HEK293 (cell line): ENCODE results near the gene RFNG.

Experiments used
- TF ChIP-seq, protein P1 (sequence below): fragments of 450-650 bp; formaldehyde crosslinking; IDR thresholded peaks from 2 replicates; pipeline ENCODE4 v1.5.1; 2016; ENCODE audit warnings: missing biosample characterization, missing genetic modification characterization
- TF ChIP-seq, protein P2 (sequence below): fragments of 450-650 bp; formaldehyde crosslinking; IDR thresholded peaks from 2 replicates; pipeline ENCODE4 v1.5.1; 2016; ENCODE audit warnings: missing biosample characterization, missing genetic modification characterization
- TF ChIP-seq, protein P3 (sequence below): fragments of 450-650 bp; formaldehyde crosslinking; IDR thresholded peaks from 2 replicates; pipeline ENCODE4 v1.5.1; 2016; ENCODE audit warnings: missing biosample characterization, missing genetic modification characterization
- TF ChIP-seq, protein P4 (sequence below): fragments of 450-650 bp; formaldehyde crosslinking; IDR thresholded peaks from 2 replicates; pipeline ENCODE4 v1.5.1; 2016; ENCODE audit warnings: missing biosample characterization, missing genetic modification characterization
- TF ChIP-seq, protein P5 (sequence below): fragments of 450-650 bp; formaldehyde crosslinking; IDR thresholded peaks from 2 replicates; pipeline ENCODE4 v1.5.1; 2016; ENCODE audit warnings: missing biosample characterization, missing genetic modification characterization, low read depth

DNA sequence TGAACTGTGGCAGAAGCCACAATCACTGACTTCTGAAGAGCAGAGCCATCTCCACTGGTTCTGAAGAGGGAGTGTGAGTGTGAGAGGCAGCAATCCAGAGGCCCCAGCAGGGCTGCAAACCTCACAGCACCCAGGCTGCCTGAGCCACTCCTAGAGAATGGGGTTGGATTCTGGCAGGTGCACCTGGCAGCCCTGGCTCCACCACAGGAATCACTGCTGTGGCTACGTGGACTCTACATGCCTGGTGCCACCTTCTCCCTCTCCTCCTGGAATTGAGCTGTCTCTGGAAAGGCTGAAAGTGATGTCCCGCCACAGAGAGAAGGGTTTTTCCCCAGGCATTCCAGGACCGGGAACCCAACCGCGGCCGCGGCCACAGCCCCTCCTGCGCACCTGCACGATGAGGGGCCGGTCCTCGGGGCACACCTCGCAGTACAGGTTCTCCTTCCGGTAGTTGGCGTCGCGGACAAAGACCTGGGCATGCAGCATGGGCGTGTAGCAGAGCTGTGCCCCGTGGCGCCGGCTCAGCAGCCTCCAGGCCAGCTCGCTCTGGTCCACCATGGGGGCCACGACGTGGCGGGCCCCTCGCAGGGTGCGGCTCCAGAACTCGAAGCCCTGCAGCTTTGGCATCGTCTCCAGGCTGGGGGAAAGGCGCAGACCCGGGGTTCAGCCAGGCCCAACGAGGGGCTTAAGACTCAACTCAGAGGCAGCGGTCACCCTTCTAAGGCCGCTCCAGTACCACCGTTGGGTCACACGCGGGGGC, 13.0 kb upstream of the RFNG start:
- TF ChIP-seq, protein P1, sequence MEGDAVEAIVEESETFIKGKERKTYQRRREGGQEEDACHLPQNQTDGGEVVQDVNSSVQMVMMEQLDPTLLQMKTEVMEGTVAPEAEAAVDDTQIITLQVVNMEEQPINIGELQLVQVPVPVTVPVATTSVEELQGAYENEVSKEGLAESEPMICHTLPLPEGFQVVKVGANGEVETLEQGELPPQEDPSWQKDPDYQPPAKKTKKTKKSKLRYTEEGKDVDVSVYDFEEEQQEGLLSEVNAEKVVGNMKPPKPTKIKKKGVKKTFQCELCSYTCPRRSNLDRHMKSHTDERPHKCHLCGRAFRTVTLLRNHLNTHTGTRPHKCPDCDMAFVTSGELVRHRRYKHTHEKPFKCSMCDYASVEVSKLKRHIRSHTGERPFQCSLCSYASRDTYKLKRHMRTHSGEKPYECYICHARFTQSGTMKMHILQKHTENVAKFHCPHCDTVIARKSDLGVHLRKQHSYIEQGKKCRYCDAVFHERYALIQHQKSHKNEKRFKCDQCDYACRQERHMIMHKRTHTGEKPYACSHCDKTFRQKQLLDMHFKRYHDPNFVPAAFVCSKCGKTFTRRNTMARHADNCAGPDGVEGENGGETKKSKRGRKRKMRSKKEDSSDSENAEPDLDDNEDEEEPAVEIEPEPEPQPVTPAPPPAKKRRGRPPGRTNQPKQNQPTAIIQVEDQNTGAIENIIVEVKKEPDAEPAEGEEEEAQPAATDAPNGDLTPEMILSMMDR (tag by site-specific recombination) = no peak
- TF ChIP-seq, protein P2, sequence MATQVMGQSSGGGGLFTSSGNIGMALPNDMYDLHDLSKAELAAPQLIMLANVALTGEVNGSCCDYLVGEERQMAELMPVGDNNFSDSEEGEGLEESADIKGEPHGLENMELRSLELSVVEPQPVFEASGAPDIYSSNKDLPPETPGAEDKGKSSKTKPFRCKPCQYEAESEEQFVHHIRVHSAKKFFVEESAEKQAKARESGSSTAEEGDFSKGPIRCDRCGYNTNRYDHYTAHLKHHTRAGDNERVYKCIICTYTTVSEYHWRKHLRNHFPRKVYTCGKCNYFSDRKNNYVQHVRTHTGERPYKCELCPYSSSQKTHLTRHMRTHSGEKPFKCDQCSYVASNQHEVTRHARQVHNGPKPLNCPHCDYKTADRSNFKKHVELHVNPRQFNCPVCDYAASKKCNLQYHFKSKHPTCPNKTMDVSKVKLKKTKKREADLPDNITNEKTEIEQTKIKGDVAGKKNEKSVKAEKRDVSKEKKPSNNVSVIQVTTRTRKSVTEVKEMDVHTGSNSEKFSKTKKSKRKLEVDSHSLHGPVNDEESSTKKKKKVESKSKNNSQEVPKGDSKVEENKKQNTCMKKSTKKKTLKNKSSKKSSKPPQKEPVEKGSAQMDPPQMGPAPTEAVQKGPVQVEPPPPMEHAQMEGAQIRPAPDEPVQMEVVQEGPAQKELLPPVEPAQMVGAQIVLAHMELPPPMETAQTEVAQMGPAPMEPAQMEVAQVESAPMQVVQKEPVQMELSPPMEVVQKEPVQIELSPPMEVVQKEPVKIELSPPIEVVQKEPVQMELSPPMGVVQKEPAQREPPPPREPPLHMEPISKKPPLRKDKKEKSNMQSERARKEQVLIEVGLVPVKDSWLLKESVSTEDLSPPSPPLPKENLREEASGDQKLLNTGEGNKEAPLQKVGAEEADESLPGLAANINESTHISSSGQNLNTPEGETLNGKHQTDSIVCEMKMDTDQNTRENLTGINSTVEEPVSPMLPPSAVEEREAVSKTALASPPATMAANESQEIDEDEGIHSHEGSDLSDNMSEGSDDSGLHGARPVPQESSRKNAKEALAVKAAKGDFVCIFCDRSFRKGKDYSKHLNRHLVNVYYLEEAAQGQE (tag by site-specific recombination) = no peak
- TF ChIP-seq, protein P3, sequence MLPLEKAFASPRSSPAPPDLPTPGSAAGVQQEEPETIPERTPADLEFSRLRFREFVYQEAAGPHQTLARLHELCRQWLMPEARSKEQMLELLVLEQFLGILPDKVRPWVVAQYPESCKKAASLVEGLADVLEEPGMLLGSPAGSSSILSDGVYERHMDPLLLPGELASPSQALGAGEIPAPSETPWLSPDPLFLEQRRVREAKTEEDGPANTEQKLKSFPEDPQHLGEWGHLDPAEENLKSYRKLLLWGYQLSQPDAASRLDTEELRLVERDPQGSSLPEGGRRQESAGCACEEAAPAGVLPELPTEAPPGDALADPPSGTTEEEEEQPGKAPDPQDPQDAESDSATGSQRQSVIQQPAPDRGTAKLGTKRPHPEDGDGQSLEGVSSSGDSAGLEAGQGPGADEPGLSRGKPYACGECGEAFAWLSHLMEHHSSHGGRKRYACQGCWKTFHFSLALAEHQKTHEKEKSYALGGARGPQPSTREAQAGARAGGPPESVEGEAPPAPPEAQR (tag by site-specific recombination) = no peak
- TF ChIP-seq, protein P4, sequence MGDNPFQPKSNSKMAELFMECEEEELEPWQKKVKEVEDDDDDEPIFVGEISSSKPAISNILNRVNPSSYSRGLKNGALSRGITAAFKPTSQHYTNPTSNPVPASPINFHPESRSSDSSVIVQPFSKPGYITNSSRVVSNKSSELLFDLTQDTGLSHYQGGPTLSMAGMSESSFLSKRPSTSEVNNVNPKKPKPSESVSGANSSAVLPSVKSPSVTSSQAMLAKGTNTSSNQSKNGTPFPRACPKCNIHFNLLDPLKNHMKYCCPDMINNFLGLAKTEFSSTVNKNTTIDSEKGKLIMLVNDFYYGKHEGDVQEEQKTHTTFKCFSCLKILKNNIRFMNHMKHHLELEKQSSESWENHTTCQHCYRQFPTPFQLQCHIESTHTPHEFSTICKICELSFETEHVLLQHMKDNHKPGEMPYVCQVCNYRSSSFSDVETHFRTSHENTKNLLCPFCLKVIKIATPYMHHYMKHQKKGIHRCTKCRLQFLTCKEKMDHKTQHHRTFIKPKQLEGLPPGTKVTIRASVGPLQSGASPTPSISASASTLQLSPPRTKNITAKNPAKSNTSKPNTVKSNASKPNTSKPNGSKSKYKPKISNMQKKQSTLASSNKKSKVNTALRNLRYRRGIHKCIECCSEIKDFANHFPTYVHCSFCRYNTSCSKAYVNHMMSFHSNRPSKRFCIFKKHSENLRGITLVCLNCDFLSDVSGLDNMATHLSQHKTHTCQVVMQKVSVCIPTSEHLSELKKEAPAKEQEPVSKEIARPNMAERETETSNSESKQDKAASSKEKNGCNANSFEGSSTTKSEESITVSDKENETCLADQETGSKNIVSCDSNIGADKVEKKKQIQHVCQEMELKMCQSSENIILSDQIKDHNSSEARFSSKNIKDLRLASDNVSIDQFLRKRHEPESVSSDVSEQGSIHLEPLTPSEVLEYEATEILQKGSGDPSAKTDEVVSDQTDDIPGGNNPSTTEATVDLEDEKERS (tag by site-specific recombination) = no peak
- TF ChIP-seq, protein P5, sequence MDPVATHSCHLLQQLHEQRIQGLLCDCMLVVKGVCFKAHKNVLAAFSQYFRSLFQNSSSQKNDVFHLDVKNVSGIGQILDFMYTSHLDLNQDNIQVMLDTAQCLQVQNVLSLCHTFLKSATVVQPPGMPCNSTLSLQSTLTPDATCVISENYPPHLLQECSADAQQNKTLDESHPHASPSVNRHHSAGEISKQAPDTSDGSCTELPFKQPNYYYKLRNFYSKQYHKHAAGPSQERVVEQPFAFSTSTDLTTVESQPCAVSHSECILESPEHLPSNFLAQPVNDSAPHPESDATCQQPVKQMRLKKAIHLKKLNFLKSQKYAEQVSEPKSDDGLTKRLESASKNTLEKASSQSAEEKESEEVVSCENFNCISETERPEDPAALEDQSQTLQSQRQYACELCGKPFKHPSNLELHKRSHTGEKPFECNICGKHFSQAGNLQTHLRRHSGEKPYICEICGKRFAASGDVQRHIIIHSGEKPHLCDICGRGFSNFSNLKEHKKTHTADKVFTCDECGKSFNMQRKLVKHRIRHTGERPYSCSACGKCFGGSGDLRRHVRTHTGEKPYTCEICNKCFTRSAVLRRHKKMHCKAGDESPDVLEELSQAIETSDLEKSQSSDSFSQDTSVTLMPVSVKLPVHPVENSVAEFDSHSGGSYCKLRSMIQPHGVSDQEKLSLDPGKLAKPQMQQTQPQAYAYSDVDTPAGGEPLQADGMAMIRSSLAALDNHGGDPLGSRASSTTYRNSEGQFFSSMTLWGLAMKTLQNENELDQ = no peak
